NCI-H1048 (cell line): ENCODE data around the gene DCP2.
A peak's percentile ranks its signal among the peaks of the same experiment; 100 is the strongest.

ENCODE experiments used
- DNase-seq: peaks from one replicate; lab custom pipeline; 2025; lab: John Stamatoyannopoulos, UW

Gene DCP2

DNA sequence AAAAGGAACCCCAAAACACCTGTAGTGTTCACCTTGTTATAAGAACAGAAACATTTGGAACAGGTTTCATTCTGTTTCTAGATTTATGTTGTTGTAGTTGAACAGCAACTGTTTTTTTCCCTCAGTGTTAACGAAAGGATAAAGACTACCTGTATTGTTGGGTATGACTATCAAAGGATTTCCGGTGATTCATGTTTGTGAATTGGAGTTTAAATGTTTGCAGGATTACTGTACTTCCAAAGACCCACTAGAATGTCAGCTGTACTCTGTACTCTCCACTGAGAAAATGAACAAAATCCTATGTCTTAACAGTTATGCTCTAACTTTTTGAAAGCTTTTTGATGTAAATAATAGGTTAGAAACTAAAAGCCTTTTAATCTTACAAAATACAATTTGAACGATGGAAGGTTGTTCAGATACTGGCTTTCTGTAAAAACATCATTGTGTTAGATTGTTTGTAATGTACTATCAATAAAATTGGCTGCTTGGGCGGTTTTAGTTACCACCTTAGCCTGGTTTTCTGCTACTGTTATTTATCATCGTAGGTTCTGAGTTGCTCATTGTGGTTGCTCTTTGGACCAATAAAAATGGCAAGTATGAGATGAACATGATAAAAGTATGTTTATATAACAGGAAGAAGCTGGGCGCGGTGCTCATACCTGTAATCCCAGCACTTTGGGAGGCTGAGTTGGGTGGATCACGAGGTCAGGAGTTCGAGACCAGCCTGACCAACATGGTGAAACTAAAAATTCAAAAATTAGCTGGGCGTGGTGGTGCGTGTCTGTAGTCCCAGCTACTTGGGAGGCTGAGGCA, 44.1 kb downstream of the DCP2 start:
- DNase-seq, result no peak

DNA sequence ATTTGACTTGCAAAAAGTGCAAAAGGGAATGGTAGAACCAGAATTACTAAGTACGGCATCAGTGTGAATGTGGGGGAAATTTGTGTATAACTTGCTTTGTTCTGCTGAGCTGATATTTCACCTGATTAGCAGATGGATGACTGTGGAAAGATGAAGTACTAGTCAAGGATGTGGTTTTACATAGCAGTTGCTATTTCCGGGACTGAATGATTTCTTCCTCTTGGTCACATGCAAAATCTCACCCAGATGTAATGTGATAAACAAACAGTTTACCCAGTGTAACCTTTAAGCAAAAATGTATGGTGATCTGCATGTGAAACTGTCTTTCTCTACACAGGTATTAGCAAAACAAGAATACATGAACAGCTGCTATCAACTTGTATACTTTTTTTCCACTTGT, 46.1 kb downstream of the DCP2 start:
- DNase-seq, result peak; percentile 17

DNA sequence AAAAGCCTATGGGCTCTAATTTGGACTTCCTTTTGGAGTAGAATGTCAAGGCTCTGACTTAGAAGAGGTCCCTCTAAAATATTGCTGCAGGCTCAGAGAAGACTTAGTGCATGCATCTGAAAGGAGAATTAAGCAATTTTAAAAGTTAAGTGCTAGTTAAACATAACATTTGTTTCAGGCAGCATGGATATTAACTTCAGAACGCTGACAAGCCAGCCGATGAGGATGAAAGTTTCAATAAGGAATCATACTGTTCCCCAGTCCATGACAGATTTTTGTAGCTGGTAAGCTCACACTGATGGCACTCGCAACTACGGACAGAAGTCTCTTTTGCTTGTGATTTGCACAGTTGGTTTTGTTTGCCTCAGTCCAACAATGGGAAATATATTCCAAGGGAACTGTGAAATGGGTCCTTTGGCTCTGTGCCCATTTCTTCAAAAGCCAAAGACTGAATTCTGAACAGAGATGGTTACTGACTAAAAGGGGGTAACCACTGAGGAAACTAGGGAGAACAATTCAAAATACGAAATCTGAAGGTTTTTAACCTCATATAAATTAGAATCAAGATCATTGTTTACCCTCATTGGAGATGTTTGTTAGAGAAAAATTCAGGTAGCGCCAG, 47.6 kb downstream of the DCP2 start:
- DNase-seq, result no peak

DNA sequence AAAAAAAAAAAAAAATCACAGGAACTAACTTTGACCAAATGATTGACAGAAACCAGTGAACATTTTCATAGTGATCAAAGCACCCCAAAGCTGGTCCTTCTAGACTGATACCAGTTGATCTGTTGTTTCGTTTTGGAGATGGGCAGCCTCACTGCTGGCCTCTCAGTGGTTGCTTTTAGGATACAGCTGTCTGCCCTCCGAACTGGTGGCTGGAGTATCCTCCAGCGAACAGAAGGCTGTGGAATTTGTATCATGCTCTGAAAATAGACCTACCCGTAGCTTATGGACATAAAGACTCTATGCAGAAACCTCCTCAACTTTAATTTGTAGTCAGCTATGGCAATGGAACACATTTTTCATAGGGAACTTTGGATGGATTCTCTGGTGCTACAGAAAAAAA, 49.0 kb downstream of the DCP2 start:
- no peak for DNase-seq

DNA sequence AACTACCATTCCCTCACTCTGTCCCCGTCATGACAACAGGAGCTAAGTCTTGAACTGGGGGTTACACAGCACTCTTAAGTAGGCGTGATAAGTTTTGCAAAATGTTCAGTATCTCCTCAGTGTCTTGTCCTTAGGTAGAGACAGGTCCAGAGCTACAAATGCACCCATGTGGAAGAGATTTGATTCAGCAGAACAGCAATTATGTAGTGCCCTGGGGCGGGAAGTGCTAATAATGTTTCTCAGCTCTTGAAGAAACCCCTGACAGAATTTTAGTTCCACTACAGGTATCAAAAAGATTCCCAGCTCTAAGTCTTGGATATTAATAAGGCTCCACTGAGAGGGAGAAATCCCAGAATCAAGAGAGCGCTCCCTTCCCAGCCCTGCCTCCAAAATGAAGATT, 49.6 kb downstream of the DCP2 start:
- no peak for DNase-seq

DNA sequence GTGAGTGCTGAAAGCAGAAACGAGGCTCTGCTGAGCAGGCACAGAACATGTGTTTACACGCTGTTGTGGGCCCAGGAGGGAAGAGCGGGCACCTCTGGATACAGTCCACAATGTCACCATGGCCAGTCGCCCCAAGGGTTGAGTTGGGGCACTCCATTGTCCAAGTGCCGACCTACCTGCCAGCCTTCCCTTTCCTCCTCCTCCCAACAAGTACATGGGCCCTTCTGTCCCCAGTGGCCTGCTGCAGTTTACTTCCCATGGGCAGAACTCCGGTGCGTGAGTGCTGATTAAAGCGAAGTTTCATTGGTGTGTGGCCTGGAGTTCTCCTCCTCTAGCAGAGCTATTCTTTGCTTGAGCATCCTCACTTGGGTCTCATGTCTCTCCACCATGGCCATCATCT, 50.4 kb downstream of the DCP2 start:
- DNase-seq, result no peak

DNA sequence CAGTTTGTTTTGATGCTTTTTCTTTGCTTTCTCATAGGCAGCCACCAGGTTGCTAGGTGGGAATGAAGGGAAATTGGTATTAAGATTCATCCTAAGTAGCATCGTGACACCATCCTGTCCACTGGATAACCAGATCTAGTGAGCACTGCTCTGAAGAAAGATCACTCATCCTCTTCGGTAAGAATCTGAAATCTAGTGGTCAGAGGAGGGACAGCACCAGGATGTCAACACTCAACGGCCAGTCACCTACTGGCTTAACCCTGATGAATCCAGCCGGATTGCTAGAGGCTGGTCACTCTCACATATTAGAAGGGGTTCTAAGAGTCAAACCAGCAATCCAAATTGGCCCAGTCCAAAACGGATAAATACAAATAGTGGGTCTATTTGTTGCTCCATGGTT, 50.8 kb downstream of the DCP2 start:
- DNase-seq, result no peak

DNA sequence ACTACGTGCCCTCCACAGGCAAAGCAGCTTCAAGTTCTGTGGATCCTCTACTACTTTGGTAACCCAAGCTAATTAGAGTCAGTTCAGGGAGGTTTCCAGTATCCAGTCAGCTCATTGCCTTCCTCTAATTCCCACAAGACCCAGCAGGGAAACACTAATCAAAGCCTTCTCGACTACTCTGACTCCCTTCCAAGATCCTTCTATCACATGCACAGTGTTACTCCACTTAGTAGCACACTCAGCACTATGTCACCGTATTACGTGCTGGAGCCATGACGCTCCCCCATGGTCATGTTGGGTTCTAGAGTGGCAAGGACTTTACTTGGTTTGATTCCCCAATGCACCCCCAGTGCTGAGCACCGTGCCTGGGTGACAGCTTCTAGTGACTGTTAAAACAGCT, 53.0 kb downstream of the DCP2 start:
- DNase-seq, result no peak

DNA sequence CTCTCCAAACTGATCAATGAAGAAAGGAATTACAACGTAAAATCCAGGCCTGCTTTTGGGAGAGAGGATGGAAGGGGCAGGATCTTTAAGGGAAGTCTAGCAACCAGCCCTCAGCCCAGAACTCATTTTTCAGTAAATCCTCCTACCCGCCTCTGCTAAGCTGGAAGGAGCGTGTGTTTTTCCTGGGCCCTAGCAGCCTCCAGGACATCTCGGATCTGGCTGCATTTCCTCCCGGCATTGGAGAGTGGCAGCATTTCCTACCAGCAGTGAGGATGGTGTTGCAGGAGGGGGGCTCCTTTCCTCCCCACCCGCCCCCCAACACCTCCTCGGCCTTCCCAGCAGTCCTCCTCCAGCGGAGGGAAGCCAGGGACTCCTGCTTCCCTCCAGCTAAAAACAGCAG, 54.5 kb downstream of the DCP2 start:
- DNase-seq, result no peak

DNA sequence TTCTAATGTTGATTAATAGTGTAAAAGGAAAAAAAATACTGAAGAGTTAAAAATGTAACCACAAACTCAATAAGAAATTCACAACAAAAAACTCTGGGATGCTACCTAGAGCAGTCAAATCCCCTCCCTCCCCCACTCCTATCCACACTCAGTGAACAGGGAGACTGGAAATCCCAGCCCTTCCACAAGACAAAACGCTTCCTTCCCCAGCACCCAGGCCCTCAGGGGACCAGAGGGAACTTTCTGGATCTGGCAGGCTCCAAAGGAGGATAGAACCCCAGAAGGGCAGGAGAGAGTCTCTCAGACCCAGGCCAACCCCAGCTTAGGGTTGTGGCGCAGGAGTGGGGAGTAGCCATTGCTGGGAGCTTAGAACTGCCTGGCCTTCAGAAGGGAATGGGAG, 55.0 kb downstream of the DCP2 start:
- no peak for DNase-seq

DNA sequence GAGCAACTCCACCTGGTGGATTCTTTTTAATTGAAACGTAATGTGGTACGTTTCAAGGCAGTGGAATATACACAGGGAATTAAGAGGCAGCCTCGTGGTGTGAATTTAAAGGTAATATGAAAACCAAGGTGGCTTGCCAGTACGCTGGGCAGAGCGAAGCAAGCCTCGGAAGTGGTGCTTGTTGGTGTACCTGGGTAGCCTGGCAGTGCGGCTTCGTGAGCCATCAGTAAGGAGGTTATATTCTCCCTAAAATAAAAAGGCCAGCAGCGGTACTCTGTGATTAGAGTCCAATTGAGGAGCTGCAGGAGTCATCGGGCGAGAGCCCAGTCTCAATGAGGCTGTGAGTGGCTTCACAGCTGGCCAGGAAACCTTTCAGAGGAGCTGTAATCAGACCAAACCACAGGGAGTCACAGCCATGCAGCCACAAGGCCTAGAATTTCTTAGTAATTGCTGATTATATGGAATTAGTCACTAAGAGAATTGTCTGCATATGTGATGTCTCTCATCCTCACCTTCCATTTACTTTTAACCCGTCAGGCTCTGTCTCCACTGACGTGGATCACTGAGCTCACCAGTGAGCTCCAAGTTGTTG, 57.7 kb downstream of the DCP2 start:
- no peak for DNase-seq

DNA sequence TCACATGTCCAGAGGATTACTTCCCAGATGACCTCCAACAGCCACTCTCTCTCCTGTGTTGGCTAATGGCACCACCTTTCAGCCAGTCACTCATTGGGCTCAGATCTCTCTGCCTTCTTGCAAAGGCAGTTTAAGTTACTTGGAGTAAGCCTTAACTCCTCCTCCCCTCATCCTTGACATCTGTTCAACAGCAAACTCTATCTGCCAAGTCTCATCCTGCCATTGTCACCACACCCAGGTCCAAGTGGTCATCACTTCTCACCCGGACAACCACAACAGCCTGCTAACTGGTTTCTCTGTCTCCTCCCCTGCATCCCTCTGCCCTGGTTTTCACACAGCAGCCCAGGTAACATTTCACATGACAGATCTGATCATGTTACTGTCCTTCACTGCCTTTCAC, 58.5 kb downstream of the DCP2 start:
- DNase-seq, result no peak

DNA sequence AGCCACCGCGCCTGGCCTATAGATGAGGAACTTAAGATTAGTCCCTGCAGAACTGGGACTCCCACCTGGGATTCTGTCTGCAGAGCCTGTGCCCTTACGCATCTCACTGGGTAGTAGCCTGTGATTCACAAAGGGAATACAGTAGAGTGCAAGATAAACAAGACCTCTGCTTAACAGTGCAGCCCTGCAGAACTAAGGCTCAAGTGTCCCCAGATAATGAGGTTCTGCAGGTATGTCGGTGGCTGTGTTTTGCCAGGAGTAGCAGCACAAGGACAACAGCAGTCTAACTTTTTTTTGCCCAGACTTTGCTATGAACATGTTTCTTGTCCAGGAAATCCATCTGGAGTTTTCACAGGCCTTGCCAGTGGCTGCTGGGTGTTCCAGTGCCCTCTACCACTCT, 59.7 kb downstream of the DCP2 start:
- no peak for DNase-seq

DNA sequence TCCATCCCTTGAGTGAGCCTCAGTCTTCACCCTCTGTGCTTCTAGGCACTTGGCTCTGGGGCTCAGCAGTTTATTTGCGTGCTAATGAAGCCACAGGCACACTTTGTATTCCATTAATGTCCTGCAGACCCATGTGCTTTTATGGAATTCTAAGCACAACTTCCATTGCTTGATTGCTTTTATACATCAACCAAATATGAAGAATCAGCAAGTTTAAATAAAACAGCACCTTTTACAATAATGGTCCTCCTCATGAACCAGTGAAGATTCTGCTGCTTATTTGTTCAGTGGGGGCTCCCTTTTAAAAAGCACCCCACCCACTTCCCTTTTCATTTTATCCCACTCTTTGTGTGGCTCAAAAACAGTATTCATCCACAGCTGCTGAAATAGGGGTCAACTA, 60.2 kb downstream of the DCP2 start:
- DNase-seq, result no peak

DNA sequence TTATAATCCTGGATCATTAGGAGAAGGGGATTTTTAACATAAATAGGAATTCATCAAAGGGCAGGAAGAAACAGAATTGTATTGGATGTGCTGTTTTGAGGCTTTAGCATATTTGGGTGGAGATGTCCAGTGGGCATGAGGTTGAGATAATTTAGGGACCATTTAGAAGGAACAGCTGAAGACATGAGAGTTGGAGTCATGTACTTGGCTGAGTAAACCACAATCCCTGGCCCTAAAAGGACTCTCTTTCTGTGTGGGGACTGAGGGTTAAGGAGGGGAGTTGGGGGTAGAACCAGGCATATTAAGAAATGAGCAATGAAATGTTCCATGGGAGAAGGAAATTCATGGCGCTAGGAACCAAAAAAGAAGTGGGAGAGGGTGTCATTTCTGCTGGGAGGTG, 61.5 kb downstream of the DCP2 start:
- DNase-seq, result no peak

DNA sequence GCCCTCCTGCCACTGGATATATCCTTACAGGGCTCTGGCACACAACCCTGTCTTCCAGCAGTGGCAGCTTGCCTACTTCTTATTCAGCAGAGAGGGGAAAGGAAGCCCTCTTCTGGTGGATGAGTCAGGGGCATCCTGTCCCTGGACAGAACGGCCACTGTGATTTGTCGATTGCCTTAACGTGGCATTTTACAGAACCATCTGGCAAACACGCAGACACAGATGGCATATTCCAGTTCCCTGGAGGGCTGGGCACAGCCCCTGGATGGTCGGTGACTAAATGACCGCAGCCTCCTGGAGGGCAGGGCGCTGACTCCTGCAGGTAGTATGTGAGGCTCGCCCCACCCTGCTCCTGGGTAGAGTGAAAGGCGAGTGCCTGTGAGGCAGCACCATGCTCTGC, 62.1 kb downstream of the DCP2 start:
- no peak for DNase-seq

DNA sequence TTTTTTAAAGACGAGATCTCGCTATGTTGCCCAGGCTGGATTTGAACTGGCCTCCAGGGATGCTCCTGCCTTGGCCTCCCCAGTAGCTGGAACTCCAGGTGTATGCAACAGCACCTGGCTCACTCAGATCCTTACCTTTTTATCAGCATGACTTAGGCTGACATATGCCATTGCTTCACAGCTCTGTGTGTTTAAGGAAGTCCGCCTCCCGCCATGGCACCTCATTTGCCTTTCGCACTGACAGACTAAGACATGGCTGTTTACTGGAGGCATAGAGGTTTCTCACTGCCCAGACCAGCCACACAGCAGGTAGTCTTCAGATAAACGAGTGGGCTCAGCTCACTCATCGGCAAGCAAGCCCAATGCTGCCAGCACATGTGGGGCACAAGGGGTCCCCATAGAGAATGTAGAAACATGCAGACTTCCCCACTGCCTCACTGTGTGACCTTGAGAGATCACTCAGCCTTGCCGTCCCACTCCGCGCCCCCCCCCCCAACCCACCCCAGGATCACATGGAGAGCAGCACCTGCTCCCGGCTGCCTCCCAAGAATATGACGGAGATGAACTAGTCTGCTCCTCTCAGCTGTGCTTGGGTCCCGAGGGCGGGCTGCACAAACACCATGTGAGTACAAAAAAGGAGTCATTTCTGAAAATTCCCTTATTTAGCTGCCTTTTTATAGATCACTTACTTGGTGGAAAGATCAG, 62.8 kb downstream of the DCP2 start:
- DNase-seq, result no peak

DNA sequence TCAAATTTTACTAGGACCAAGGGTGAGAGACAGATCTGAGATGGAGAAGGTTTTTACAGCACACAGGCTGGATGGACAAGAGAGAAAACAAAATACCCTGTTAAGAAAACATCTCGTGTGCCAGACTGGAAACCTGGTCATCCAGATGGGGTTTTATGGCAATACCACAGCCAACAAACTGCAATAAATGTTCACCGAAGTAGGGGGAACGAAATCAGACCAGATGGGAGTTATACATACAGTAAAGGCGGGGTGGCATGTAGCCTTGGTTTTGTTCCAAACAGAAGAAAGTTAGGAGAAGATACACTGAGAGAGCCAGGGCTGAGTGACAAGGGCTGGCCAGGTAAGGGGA, 63.3 kb downstream of the DCP2 start:
- DNase-seq, result no peak

DNA sequence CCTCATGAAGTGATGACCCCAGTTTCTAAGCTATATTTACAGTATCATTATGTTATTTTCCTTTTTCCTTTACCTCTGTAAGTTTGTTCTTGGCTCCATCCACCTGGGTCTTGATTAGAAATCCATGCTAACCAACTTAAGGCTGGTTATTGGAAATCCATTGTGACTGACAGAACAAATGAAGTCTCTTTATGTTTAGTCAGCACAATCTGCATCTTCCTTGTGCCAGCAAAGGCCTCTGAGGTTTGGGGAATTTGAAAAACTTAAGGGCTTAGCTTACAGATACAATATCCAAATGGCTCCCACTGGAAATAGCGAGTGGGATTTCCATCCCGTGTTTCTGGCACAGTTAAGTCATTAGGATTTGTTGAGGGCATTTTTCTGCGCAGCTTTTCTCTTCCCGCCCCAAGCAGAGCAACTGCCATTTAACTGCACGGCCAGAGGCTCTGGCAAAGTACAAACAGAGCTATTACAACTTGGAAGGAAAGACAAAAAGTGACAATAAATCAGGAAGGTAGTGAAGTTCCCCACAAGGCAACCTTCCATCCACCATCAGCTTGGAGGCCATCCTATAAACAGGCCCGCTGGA, 64.2 kb downstream of the DCP2 start:
- no peak for DNase-seq

DNA sequence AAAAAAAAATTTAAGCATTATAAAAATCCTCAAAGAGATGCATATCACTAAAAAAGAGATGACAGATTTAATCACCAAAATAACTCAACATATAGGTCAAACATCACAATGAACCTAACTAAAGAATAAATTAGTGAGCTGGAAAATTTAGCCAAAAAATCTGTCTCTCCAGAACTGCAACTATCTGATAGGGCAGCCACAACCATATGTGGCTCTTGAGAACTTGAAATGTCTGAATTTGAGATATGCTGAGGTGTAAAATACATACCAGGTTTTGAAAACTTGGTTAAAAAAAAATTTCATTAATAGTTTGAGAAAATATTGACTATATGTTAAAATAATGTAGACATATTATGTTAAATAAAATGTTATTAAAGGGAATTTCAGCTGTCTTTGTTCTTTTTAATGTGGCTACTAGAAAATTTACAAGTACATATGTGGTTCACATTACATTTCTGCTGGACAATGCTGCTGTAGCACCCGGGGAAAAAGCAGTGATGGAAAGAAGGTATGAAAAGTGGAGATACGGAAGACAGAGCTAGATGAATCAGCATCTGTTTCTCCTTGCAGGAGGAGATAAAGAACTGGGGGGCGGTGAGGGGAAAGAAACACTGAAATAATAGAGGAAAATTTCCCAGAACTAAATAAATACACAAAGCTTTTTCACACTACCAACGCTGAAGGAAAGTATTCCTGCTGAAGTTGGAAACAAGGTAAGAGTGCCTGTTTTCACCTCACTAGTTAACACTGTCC, 66.1 kb downstream of the DCP2 start:
- DNase-seq, result no peak

DNA sequence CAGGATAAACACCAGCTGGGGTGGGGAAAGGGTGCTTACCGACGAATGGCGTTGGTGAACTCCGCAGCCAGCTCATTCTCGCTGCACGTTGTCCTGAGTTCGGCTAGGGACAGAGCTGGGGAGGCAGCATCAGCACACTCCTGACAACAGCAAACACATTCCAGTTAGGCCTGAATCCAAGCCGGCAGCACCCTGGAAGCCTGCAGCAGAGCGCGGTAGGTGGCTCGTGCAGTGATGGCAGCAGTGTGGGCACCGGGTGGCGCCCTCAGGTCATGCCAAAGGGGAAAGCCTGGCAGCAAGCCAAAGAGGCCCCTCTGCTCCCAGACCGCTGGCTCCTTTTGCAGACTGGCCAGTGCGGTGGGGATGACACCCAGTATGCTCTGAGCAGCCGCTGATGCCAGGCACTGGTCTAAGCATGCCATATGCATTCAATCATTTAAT, 66.9 kb downstream of the DCP2 start:
- DNase-seq, result no peak
